ENCODE data around the gene CD22.

DNA sequence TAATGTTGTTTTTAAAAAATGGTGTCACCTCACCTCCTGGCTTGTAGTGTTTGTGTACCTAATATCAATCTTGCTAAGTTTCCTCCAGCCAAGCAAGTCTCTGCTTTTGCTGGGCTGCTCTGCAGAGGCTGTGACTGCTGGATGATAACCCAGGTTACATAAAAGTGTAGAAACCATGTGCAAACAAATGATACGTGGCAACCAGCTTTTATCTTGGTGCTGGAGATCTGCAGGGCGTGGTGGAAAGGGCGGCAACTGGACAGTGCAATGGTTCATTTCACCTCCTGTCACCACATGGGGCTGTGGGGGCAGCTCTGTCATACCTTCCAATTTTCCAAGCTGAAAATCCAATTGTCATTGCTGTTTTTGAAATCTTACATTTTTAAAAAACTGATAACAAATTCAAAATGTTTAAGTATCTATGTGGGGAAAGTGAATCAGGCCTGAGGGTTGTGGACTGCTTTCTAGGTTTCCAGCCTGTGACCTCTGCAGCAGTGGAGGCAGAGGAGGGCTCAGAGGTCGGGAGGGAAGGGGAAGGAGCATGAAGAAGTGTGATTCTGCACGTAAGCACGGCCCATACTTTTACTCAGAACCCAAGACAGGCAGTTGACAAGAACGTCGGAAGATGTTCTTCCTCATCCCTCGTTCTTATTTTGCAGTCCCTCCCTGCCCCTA is 51.6 kb downstream of the CD22 start:
- TF ChIP-seq, protein P1, sequence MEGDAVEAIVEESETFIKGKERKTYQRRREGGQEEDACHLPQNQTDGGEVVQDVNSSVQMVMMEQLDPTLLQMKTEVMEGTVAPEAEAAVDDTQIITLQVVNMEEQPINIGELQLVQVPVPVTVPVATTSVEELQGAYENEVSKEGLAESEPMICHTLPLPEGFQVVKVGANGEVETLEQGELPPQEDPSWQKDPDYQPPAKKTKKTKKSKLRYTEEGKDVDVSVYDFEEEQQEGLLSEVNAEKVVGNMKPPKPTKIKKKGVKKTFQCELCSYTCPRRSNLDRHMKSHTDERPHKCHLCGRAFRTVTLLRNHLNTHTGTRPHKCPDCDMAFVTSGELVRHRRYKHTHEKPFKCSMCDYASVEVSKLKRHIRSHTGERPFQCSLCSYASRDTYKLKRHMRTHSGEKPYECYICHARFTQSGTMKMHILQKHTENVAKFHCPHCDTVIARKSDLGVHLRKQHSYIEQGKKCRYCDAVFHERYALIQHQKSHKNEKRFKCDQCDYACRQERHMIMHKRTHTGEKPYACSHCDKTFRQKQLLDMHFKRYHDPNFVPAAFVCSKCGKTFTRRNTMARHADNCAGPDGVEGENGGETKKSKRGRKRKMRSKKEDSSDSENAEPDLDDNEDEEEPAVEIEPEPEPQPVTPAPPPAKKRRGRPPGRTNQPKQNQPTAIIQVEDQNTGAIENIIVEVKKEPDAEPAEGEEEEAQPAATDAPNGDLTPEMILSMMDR (conservative IDR thresholded peaks at IDR 0.05 in 1 of 2, IDR thresholded peaks at IDR 0.05 in 1 of 2; ENCODE audit: low read depth in 1 of 2, low read length in 2 of 2) = no peak
- no peak for TF ChIP-seq EZH2 (IDR thresholded peaks at IDR 0.05; ENCODE audit: low read length, missing control alignments)

Data from fibroblast of lung (primary cell).